ENCODE data around the gene CUBN.

The CUBN gene

GRCh38 chr10:16987976-16988610 lies 141.5 kb downstream of the CUBN start:
- no peak for DNase-seq (ENCODE audit: low read depth)

DNA sequence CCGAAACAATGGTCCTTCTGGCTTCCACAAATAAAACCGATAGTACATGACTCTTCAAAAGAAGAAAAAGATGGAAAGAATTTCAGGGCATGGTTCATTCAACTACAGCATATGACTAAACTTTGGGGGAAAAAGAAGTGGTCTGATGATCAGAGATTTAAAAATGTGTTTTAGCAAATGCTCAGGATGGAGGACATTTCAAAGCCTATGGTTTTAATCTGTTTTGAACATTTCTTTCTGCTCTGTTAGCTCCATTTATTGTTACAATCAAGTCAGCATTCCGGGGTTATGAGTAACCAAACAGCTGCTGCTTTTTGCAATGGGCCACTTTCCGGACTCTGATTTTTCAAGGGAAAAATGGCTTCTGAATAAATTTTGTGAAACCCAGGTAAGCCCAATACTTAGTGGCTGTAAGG lies 142.4 kb downstream of the CUBN start:
- no peak for DNase-seq (ENCODE audit: low read depth)

GRCh38 chr10:16986406-16987205 lies 143.0 kb downstream of the CUBN start:
- DNase-seq (ENCODE audit: low read depth): no peak

- DNase-seq (ENCODE audit: low read depth): no peak
These were observed 143.6 kb downstream of the CUBN start for GRCh38 chr10:16986082-16986405.

DNA sequence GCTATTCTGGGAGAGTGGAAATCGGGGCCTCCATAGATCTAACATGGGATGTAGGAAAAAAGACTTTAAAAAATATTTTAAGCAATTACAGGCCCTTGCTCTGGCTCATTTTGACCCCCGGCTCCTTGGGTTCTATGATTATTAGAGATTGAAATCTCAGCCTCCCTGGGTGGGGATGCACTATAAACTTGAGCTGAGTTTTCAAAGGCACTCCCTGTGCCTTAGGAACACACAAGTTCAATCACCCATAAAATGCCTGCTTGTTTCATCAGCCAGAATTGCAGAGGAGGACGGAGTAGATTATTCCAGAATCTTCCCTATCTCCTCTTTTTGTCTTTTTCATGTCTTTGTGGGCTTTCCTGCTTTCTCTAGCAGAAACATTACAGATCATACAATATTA lies 145.4 kb downstream of the CUBN start:
- no peak for DNase-seq (ENCODE audit: low read depth)

DNA sequence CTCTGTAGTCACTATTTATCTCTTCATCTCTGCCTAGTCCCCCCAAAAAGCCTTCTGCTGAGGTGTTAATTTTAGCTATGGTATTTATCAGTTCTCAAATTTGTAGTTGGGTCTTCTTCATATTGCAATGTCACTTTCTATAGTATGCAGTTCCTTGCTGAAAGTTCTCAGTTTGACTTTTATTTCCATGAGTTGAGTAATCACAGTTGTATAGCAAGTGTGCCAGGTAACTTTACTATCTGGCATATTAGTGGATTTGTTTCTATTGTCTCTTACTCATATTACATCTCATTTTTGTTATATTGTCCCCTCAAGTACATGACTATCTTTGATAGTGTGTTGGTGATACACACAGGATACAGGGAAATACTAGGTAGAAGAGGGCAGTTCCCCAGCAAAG lies 152.8 kb downstream of the CUBN start:
- DNase-seq (ENCODE audit: low read depth): no peak

- DNase-seq (ENCODE audit: low read depth): no peak
These were observed 154.4 kb downstream of the CUBN start for GRCh38 chr10:16975188-16975587.

GRCh38 chr10:16968416-16969041 lies 161.1 kb downstream of the CUBN start:
- DNase-seq (ENCODE audit: low read depth): no peak

DNA sequence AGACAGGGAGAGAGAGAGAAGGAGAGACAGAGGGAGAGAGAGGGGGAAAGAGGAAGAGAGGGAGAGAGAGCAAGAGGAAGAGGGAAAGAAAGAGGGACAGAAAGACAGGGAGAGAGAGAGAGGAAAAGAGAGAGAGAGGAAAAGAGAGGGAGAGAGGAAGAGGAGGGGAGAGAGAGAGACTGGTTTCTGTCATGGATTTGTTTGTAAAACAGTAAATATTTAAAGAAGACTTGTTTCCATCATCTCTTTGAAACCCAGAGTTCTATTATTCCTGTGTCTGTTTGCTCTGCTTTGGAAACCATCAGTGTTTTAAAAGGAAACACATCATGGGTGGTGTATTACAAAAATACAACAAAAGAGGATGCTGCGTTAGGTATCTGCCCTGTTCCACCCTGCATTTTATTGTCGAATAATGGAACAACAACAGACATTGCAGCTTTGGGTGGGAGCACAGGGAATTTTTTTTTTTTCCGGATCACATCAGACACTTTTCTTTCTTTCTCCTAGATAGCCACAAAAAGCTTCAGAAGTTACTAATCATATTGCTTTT lies 161.7 kb downstream of the CUBN start:
- no peak for DNase-seq (ENCODE audit: low read depth)

- no peak for DNase-seq (ENCODE audit: low read depth)
These were observed 162.4 kb downstream of the CUBN start for GRCh38 chr10:16966991-16967865.

- peak; percentile 96 for DNase-seq (ENCODE audit: low read depth)
These were observed 163.7 kb downstream of the CUBN start for GRCh38 chr10:16965740-16966447.

- DNase-seq (ENCODE audit: low read depth): no peak
These were observed 164.3 kb downstream of the CUBN start for GRCh38 chr10:16965344-16965616.

GRCh38 chr10:16964576-16965343 lies 164.9 kb downstream of the CUBN start:
- DNase-seq (ENCODE audit: low read depth): no peak

DNA sequence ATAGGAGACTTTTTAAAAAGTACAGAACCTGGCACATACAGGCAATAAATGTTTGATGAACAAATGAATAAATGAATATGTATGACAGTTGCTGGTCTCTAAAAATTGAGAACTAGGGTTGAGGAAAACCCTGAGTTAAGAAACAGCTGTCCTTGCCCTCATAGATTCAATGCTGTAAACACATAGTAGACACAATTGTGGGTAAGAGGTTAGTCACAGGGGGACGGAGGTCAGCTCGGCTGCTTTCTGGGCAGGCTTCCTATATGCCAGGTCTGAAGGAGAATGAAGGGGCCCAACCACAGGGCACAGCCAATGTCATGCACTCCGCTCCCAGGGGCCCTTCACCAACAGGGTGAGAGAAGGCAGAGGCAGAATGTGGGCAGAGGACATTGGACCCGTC lies 169.1 kb downstream of the CUBN start:
- DNase-seq (ENCODE audit: low read depth): no peak

GRCh38 chr10:16957038-16957437 lies 172.6 kb downstream of the CUBN start:
- no peak for DNase-seq (ENCODE audit: low read depth)

DNA sequence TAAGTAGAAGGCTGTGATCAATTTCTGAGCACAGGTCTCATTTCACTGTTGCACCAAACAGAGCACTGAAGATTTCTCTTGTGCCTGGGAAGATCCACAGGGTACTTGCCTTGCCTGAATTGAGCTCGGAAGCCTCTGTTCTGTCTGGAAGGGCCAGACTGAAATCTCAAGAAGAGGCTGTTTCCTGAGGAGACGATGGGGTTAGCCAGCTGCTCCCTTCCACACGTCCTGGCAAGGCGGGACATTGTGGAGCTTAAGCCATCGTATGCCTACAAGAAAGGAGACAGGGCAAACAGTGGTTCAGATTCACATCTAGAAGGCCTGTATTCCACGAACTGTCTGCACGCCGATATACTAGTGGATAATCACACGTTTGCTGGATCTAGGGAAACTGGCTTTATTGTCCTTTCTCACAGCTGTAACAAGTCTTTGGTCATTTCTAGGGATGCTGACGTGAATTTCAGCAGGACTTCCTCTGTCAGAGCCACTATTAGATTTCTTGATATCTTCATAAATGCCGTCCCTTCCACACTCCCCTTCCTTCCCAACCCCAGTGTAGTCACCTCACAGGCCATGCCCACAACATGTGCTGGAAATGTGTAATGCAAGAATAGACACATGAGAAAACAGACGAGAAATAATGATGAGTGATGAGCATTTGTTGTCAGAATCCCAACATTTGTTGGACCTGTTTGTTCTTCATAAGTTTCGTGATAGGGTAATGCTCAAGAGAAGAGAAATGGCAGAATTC lies 175.2 kb downstream of the CUBN start:
- no peak for DNase-seq (ENCODE audit: low read depth)

- no peak for DNase-seq (ENCODE audit: low read depth)
These were observed 176.3 kb downstream of the CUBN start for GRCh38 chr10:16953270-16953669.

DNA sequence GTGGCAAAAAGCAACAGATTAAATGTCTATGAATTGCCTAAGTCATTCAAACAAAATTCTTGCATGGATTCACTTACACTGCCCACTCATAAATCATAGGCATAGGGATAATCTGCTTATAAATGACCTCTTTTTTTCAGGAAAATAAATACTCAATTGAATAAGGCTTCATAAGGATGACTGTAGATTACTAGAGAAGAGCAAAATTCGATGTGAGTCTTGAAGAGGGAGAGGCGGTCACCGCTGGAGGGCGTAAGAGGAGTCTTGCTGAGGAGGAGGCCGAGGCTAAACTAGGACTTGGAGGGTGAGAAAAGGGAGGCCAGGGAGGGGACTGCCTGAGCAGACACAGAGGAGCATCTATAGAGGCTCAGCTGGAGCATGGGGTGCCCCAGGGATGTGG lies 177.0 kb downstream of the CUBN start:
- DNase-seq (ENCODE audit: low read depth): no peak

- DNase-seq (ENCODE audit: low read depth): no peak
These were observed 177.5 kb downstream of the CUBN start for GRCh38 chr10:16952080-16952479.

Data from GM04504 (cell line).